Right lung (tissue), 10 donors: Measurements from ENCODE around the gene BOD1L1. TPM values are rescaled to one million over a fixed set of nuclear protein-coding genes. Genes with fewer than 3 reads are reported as not detected.
A peak's percentile ranks its signal among the peaks of the same experiment; 100 is the strongest.

Experiments used
- DNase-seq, 2 donors: peaks; one replicate each; pipeline ENCODE4 v3.0.0-alpha.2; 2013
- long read RNA-seq, 8 donors: transcript quantifications; one replicate each; lab custom pipeline, GENCODE V29; 2026
- polyA plus RNA-seq, 5 donors: library from polyadenylated mRNA; unstranded; fragments of 120-200 nt; gene quantifications; one replicate each; pipeline versions ENCODE4 v1.2.1 to v1.2.3, GENCODE V29; 2013; ENCODE audit warnings: inconsistent platforms in 1 of 5, low replicate concordance in 1 of 5; ENCODE audit not compliant: insufficient read length in 5 of 5, insufficient read depth in 1 of 5

BOD1L1 gene
- 10 to 100 TPM; 44.3 to 73.9 (median 67.4) TPM for polyA plus RNA-seq
- long read RNA-seq, donor 1: 0 reads
- long read RNA-seq, donor 2: 0 reads
- long read RNA-seq, donor 3, partial matches to known transcripts: 13 of 14 reads
- long read RNA-seq, donor 3, other reads (novel, unspliced or antisense): 0 of 14 reads
- long read RNA-seq, donor 4: 0 reads
- long read RNA-seq, donor 5, partial matches to known transcripts: 0 of 1 reads
- long read RNA-seq, donor 5, other reads (novel, unspliced or antisense): 0 of 1 reads
- long read RNA-seq, donor 6, partial matches to known transcripts: 0 of 1 reads
- long read RNA-seq, donor 6, other reads (novel, unspliced or antisense): 0 of 1 reads
- long read RNA-seq, donor 7: 0 reads
- long read RNA-seq, donor 8, partial matches to known transcripts: 0 of 1 reads
- long read RNA-seq, donor 8, other reads (novel, unspliced or antisense): 0 of 1 reads

- peak; percentile 94 for DNase-seq
These were observed at the start of gene BOD1L1 for GRCh38 chr4:13627606-13628311. TSS of gene BOD1L1 (minus strand) at chr4:13627725. CDS start at chr4:13627587, 138 bp downstream.

DNA sequence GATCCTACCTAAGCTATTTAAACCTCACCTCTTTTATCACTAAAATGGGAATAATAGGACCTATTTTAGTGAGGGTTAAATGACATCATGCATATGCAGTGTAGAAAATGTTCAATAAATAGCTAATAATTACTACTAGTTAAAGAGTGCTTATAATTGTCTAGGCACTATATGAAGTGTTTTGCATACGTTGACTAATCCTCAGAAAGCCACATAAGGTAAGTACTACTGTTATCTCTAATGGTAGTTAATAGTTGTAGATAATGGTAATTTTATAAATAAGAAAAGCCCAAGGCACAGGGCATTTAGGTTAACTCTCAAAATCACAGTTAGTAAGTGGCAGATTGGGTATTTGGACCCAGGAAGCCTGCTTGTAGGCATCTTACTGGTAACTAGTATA is 47.4 kb upstream of the BOD1L1 start:
- DNase-seq: no peak

DNA sequence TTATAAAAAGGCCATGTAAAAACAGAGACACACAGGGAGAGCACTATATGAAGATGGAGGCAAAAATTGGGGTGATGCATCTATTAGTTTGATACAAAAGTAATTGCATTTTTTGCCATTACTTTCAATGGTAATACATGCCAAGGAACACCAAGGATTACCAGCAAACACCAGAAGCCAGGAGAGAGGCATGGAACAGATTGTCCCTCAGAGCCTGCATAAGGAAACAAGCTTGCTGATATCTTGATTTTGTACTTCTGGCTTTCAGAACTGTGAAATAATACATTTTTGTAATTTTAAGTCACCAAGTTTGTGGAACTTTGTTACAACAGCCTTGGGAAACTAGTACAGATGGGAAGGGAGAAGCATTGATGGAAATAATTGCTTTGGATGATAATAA is 45.6 kb upstream of the BOD1L1 start:
- DNase-seq: no peak

DNA sequence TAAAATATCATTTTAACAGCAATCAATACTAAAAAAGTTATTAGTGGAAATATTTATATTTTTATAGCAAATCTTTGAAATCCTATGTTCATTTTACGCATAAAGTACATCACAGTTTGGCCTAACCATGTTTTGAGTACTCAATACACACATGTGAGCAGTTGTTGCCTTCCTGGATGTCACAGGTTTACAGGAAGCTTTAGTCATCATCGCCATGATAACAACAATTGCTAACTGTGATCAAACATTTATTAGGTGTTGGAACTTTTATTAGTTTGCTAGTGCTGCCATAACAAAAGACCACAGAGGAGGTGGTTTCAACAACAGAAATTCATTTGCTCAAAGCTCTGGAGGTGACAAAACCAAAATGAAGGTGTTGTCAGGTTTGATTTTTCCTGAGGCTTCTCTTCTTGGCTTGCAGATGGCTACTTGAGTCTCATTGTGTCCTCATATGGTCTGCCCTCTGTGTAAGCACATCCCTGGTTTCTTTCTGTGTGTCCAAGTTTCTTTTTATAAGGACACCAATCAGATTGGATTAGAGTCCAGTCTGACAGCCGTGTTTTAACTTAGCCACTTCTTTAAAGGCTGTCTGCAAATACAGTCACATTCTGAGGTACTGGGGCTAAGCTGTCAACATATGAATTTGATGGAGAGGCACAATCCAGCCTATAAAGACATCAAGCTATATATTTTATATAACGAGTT is 43.1 kb upstream of the BOD1L1 start:
- DNase-seq: peak in 1 of 2 donors; percentile 35

DNA sequence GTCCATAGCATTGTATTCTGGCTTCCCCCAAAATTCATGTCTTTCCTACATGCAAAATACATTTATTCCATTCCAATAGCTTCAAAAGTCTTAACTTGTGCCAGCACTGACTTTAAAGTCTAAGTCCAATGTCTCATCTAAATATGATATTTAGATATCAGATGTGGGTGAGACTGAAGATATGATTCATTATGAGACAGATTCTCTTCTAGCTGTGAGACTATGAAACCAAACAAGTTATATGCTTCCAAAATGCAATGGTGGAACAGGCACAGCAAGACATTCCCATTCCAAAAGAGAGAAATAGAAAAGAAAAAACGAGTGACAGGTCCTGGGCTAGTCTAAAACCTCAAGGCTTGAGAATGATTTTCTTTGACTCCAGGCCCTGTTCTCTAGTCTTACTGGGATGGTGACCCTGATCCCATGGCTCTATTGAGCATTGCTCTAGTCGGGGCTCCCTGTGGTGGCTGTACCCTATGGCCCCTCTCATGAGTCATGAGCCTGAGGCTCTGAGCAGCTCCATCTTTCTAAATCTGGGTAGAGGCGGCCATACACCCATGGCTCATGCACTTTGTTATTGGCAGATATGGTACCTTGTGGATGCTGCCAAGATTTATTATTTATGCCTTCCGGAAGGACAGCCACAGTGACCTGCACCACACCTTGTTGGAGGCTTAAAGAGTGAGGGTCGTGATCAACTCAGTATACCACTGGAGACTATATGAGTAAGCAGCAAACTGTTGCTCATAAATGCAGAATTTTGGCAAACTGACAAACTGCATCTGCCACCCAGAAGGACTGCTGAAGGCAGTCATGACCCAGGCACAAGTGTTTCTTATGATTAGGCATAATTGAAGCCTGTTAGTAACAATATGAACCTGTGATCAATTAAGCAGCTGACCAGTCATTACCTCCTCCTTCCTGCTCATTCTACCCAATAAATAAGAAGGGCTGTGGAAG is 38.5 kb upstream of the BOD1L1 start:
- no peak for DNase-seq

GRCh38 chr4:13659341-13660070 is 32.0 kb upstream of the BOD1L1 start:
- no peak for DNase-seq

- peak; percentile 56 to 68 for DNase-seq
These were observed 29.3 kb upstream of the BOD1L1 start for GRCh38 chr4:13656569-13657405.

DNA sequence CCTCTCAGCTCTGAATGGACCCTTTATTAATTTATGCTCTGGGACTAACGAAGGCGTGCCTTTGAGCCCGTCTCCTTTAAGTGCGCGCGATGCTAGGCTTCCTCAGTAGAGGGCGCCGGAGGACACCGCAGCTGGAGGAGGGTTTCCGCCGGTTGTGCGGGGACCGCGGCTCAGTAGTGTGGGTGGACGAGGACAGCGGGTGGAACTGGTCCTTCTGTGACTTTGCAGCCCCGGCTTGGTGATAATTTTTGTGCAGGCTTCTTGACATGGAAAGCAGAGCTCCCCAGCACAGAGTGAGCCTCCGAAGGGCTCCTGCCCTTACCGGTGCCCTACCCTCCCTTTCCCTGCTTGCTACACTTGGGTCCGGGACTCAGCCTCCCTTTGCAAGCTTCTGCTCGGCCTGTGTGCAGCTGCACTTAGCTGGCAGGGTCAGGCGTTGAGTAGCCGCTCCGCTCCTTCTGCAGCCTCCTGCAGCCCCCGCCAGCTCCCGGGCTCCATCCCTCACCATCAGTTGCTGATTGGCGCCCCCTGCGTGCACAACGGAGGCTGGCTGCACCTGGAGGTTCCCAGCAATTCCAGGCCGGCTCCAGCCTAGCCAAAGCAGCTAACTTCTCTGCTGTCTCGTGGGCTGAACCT is 26.8 kb upstream of the BOD1L1 start:
- DNase-seq: peak; percentile 62 to 72

- DNase-seq: no peak
These were observed 26.2 kb upstream of the BOD1L1 start for GRCh38 chr4:13653766-13654161.

DNA sequence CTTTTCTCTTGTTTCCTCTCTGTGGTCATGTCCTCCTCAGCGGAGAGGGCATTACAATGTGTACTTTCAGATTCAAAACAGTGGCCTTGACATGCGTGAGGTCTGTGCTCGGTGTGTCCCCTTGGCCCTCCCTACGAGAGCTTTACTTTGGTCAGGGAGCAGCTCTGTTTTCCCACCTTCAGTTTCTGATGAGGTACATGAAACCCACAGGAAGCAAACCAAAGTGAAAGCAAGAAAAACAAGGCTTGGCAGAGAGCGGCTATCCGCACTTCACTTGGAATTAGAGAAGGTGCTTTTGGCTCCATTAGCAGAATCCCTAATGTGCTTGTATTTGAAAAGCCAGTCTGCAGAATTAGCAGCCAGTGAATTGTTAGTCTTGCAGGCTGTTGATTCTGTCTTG is 19.5 kb upstream of the BOD1L1 start:
- no peak for DNase-seq

- DNase-seq: no peak
These were observed 17.6 kb upstream of the BOD1L1 start for GRCh38 chr4:13645075-13645474.

DNA sequence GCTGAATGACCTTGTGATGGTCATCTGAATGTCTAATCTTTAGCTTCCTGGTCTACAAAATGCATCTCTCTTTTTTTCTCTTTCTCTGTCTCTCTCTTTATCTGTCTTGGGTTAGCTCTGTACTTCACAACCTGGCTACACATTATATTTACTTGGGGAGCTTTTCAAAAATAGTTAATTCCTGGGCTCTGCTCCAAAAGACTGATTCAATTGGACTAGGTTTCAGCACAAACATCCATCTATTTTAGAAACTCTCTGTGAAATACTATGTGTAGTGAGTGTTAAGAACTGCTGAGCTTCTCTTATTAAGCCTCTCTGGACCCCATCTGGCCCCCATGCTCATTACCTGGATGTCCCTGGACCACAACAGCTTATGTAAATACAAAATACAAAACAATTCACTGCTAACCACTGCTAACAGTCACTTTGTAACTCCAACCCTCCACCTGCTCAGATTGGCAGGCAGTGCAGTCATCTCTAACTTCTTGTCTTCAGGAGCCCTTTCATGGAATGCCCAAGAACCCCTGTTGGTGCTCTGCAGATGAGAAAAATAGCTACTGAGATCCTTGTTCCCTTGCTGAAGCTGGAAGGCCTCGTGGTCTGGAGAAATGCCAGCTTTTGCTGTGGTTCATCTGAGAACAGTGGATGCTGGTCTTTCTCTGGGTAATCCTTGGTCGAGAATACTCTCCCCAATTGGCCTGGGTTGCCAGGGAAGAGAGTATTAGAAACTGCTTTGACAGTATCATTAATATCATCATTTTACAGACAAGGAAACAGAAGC is 14.8 kb upstream of the BOD1L1 start:
- DNase-seq: no peak

DNA sequence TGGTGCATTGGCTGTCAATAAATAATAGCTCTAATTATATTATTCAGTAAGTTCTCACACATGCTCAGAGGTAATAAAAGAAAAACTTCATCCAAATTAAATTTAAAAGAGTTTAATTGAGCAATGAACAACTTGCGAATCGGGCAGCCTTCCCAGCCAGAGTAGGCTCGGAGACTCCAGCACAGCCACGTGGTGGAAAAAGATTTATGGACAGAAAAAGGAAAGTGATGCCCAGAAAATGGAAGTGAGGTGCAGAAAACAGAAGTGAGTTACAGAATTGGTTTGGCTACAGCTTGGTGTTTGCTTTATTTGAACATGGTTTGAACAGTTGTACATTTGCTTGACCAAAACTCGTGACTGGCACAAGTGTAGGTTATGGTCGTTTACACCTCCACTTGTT is 13.6 kb upstream of the BOD1L1 start:
- DNase-seq: no peak

GRCh38 chr4:13640149-13640940 is 12.8 kb upstream of the BOD1L1 start:
- no peak for DNase-seq

DNA sequence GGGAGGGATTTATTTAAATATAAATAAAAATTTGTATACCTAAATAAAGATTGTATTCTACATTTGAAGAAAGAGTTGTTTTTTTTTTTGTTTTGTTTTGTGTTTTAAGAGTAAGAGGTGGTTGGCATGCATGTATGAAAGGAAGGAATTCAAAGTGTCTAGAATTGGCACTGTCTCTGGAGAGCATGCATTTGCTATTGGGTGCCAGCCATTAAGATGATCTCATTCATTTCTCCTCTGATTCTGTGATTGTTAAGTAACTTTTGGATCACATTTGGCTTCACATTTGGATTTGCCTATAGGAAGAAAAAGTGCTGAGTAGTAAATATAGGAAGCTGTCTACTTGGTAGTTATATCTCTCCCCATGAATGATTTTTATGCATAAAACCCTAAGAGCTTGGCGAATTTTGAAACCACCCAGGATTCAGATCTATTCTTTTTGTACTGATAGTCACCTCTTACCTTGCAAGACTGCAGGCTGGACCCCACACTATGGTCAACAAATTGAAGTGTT is 7.8 kb upstream of the BOD1L1 start:
- DNase-seq: no peak

DNA sequence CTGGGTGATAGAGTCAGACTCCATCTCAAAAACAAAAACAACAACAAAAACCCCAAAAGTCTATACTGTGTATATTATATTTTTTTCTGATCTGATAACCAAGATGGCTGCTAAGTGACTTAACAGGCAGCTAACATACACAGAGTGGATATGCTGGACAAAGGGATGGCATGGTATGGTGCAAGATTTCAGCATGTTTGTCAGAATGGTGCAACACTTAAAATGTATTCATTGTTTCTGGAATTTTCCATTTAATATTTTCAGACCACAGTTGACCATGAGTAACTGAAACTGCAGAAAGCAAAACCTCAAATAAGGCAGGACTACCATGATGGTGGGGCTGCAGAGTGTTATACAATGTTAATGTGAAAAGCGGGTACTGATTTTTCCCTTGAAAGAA is 6.1 kb upstream of the BOD1L1 start:
- no peak for DNase-seq

DNA sequence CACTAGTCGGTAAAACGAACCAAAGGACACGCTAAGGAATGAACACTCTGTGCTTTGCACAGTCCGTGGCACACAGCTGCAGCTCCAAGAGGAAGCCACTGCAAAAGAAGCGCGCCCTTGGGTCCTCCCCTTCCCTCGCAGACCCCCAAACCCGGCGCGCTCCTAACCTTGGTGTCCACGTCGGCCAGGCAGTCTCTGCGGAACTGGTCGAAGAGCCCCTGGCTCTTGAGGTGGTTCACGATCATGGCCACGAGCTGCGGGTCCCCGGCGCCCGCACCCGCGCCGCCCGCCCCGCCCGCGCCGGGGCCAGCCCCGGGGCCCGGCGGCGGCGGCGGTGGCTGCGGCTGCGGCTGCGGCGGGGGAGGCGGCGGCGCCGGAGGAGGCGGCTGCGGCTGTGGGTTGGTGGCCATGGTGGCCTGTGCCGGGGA is 333 bp downstream of the BOD1L1 start:
- no peak for DNase-seq
